SK-MEL-5 (cell line): ENCODE data around the gene ULK2. TPM values are rescaled to one million over a fixed set of nuclear protein-coding genes. Genes with fewer than 3 reads are reported as not detected.

Source experiments
- DNase-seq: peaks from one replicate; pipeline ENCODE4 v3.0.0-alpha.2; 2016; ENCODE audit warnings: low read depth, low spot score
- in situ Hi-C: cut with HindIII; loops from 2 replicates; pipeline ENCODE4 v1.10.0; 2016; ENCODE audit warnings: low sequenced_read_pairs, high pct_unique_total_duplicates, low pct_unique_long_range_greater_than_20kb
- small RNA-seq, 2 experiments: library from RNA; depleted of rRNA; stranded (forward); fragments of <200 nt; gene quantifications; one replicate each; pipeline ENCODE3, GENCODE V24; 2014
- total RNA-seq: library from RNA; depleted of rRNA; stranded (reverse); fragments of >200 nt; shearing (Covaris generic); gene quantifications from 2 replicates; pipeline ENCODE4 v1.2.3, GENCODE V29; 2014; rRNA removed

Gene ULK2
- total RNA-seq, 1 experiment from 2014 or later: 6.5 TPM

DNA sequence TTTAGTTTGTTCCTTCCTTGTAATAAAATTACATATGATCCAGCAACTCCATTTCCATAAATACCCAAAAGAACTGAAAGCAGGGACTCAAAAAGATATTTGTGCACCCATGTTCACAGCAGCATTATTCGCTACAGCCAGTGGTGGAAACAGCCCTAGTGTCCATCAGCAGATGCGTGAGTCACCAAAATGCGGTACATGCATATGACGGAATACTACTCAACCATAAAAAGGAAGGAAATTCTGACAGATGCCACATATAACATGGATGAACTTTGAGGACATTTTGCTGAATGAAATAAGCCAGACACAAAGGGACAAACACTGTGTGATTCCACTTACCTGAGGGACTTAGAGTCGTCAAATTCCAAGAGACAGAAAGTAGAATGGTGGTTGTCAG lies 142.2 kb downstream of the ULK2 start:
- no peak for DNase-seq
- in situ Hi-C loops: no loop called here

DNA sequence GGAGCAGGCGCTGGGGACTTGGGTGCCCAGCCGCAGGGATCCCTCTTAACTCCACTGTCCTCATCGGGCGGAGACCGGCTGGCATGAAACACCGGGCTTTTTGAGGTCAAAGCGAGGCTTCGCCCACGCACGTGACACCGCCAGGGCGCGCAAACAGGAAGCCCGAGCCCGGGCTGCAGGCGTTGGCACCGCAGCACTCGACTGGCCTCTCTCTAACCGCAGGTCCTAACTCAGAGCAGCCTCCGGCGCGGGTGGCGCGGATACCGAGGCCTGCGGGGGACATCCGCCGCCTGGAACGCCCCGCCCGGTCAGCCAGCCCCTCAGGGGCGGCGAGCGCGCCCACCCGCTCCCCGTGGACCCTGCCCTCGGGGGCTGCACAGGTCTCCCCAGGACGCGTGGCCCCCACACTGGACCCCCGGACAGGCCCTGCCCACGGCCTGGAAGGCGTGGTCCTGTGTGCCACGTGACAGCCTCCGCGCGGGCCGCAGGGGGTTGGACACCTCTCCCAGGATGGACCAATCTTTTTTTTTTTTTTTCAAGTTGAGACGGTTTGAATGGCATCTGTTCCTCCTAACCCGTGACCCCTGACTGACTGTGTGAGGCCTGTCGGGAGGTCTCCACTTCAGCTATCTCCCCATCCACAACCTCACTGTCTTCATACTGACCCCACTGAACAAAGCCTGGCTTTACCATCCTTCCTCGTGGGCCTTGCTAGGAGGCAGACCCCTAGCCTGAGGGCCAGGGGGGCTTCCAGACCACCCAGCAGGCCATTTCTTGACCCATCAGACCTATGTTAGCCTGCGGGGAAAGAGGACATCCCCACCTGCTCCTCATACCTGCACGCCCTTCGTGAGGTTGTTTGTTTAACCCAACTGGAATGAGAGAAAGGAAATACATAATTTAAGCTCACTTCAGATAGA lies 143.0 kb downstream of the ULK2 start:
- DNase-seq: no peak
- in situ Hi-C loops: no loop called here

DNA sequence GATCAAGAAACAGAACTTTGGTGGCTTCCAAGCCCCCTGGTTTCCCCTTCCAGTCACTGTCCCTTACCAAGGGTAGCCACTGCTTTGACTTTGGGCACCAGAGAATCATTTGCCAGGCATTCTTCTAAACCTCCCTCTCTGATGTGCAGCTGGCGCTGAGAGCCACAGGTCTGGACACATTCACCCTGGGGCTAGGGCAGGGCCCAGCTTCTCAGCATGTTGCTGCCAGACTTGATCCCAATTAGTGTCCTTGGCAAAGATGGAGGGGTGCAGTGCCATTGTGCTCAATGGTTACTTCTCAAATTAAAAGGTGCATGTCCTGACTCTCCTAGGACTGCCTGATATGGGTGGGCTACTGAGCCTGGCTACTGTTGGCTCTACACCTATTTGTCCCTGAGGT lies 143.8 kb downstream of the ULK2 start:
- DNase-seq: no peak
- in situ Hi-C loops: no loop called here

Small RNAs within 50 kb of the gene (small RNA-seq; reads per million reads assigned to genes)
- gene AC015726.2: 0 reads per million in 2 experiments

Other genes with a start within 250 kb of the ULK2 start
- gene ALDH3A2, start 219.2 kb downstream of the ULK2 start, total RNA-seq: 45.2 and 46.3 TPM in 2 replicates
- gene SLC47A2, start 151.4 kb downstream of the ULK2 start, total RNA-seq: not detected in 2 replicates
- 0.63 TPM in 1 of 2 replicates, not detected in the other for gene ALDH3A1, start 119.6 kb downstream of the ULK2 start, total RNA-seq
- gene AKAP10, start 109.9 kb upstream of the ULK2 start, total RNA-seq: 25.4 and 31.8 TPM in 2 replicates
- gene SPECC1, start 141.4 kb upstream of the ULK2 start, total RNA-seq: 9.6 and 12.5 TPM in 2 replicates